HCT116 (cell line): ENCODE data around the gene SH3BP4. TPM values are rescaled to one million over a fixed set of nuclear protein-coding genes. Genes with fewer than 3 reads are reported as not detected.

Source experiments
- ATAC-seq: fragments of 200-7000 bp; cut with Tn5 transposase; 2 replicates; pipeline ENCODE4 v1.9.1; 2020; ENCODE audit warnings: mild to moderate bottlenecking, moderate library complexity
- BruUV-seq: library from RNA; stranded (reverse); fragments of 400-500 nt; replicated peaks from 2 replicates; lab custom pipeline; 2021; lab: Mats Ljungman, UMichigan
- CTCF ChIA-PET: fragments of 300-600 bp; sonication (Branson Sonifier 250); formaldehyde crosslinking; loops from one replicate; lab custom pipeline; 2021; ENCODE audit warnings: antibody characterized with exemption; lab: Charles Lee
- POLR2A ChIA-PET: fragments of 300-600, 350-600 bp; sonication (Branson Sonifier 250); formaldehyde crosslinking; loops from one replicate; lab custom pipeline; 2021; ENCODE audit warnings: antibody characterized with exemption; lab: Charles Lee
- RAD21 ChIA-PET, 2 experiments: fragments of 300-600 bp; sonication (Branson Sonifier 250); formaldehyde crosslinking; loops; one replicate each; lab custom pipeline; 2023; ENCODE audit warnings: low total read pairs in 2 of 2; ENCODE audit not compliant: uncharacterized antibody in 2 of 2, unreplicated experiment in 2 of 2, low non-redundant PET in 1 of 2; lab: Charles Lee
- DNase-seq: peaks from one replicate; pipeline ENCODE4 v3.0.0-alpha.2; 2010; ENCODE audit warnings: low read depth, low spot score
- H2AFZ ChIP-seq: fragments of 200-600 bp; shearing (Covaris generic), sonication (generic); 2 replicates; pipeline ENCODE4 v1.6.1; 2017; ENCODE audit warnings: low read depth, mixed run types, mixed read lengths, antibody characterized with exemption, low read length; ENCODE audit not compliant: poor library complexity, severe bottlenecking
- H3K27ac ChIP-seq: 2 replicates; pipeline ENCODE4 v1.5.1; 2012; ENCODE audit warnings: low read depth, low read length
- H3K27me3 ChIP-seq: fragments of 200-600 bp; sonication (generic); 2 replicates; pipeline ENCODE4 v1.6.1; 2016; ENCODE audit warnings: mixed run types, low read length, mixed read lengths; ENCODE audit not compliant: insufficient read depth
- H3K36me3 ChIP-seq, 2 experiments: fragments of 200-500 bp in 1 of 2; fragments of 200-600 bp in 1 of 2; sonication (Bioruptor generic) in 1 of 2; sonication (generic) in 1 of 2; 2 replicates each; pipeline versions ENCODE4 v1.5.1 to v1.6.1; 2014 to 2016; ENCODE audit warnings: low read length in 2 of 2, inconsistent platforms in 1 of 2, mixed read lengths in 1 of 2, mixed run types in 1 of 2; ENCODE audit not compliant: insufficient read depth in 2 of 2, control insufficient read depth in 1 of 2
- H3K4me1 ChIP-seq, 2 experiments: fragments of 200-600 bp in 1 of 2; sonication (generic) in 1 of 2; 2 replicates each; pipeline versions ENCODE4 v1.5.1 to v1.6.1; 2012 to 2017; ENCODE audit warnings: low read length in 2 of 2, inconsistent platforms in 1 of 2, mild to moderate bottlenecking in 1 of 2, mixed read lengths in 1 of 2, mixed run types in 1 of 2, moderate library complexity in 1 of 2; ENCODE audit not compliant: insufficient read depth in 2 of 2, control insufficient read depth in 1 of 2
- H3K4me2 ChIP-seq: fragments of 200-600 bp; sonication (generic); 2 replicates; pipeline ENCODE4 v1.6.1; 2017; ENCODE audit warnings: mixed run types, low read length, mixed read lengths
- H3K4me3 ChIP-seq, 2 experiments: fragments of 200-600 bp in 1 of 2; sonication (generic) in 1 of 2; replicated peaks in 1 of 2; 2 replicates each; pipeline ENCODE4 v1.5.1; 2011 to 2016; ENCODE audit warnings: low read length in 2 of 2, control low read depth in 1 of 2, low read depth in 1 of 2, mild to moderate bottlenecking in 1 of 2, mixed read lengths in 1 of 2, mixed run types in 1 of 2
- H3K79me2 ChIP-seq: fragments of 200-600 bp; sonication (generic); 2 replicates; pipeline ENCODE4 v1.6.1; 2017; ENCODE audit warnings: mild to moderate bottlenecking, mixed run types, low read length, moderate library complexity, mixed read lengths; ENCODE audit not compliant: insufficient read depth
- H3K9ac ChIP-seq: fragments of 200-600 bp; sonication (generic); 2 replicates; pipeline ENCODE4 v1.6.1; 2016; ENCODE audit warnings: low read length, mixed read lengths
- H3K9me2 ChIP-seq: fragments of 200-600 bp; sonication (generic), shearing (Covaris generic); 2 replicates; pipeline ENCODE4 v1.6.1; 2017; ENCODE audit warnings: mixed run types, mild to moderate bottlenecking, moderate library complexity; ENCODE audit not compliant: insufficient read depth
- H3K9me3 ChIP-seq, 2 experiments: fragments of 200-500 bp in 1 of 2; fragments of 200-600 bp in 1 of 2; sonication (Bioruptor generic) in 1 of 2; sonication (generic) in 1 of 2; 2 replicates each; pipeline ENCODE4 v1.6.1; 2014 to 2017; ENCODE audit warnings: low read length in 2 of 2, mixed read lengths in 2 of 2, inconsistent platforms in 1 of 2, low read depth in 1 of 2, mild to moderate bottlenecking in 1 of 2, mixed run types in 1 of 2, moderate library complexity in 1 of 2; ENCODE audit not compliant: control insufficient read depth in 1 of 2, insufficient read depth in 1 of 2
- H4K20me1 ChIP-seq: fragments of 200-600 bp; sonication (generic), shearing (Covaris generic); 2 replicates; pipeline ENCODE4 v1.6.1; 2017; ENCODE audit warnings: mixed run types, mild to moderate bottlenecking, moderate library complexity; ENCODE audit not compliant: insufficient read depth
- CBX3 ChIP-seq: IDR thresholded peaks from 2 replicates; pipeline ENCODE4 v1.6.1; 2012; ENCODE audit warnings: low read depth
- CEBPB ChIP-seq: IDR thresholded peaks from 2 replicates; pipeline ENCODE4 v1.6.1; 2012; ENCODE audit warnings: low read depth
- EGR1 ChIP-seq: IDR thresholded peaks from 2 replicates; pipeline ENCODE4 v1.6.1; 2012; ENCODE audit warnings: low read depth
- EZH2 ChIP-seq: fragments of 200-600 bp; sonication (generic); IDR thresholded peaks from 2 replicates; pipeline ENCODE4 v1.6.1; 2017; ENCODE audit warnings: antibody characterized with exemption, mixed run types
- EZH2phosphoT487 ChIP-seq: fragments of 200-600 bp; IDR thresholded peaks from 2 replicates; pipeline ENCODE4 v1.6.1; 2018; ENCODE audit warnings: antibody characterized with exemption, borderline replicate concordance
- FOSL1 ChIP-seq: IDR thresholded peaks from 2 replicates; pipeline ENCODE4 v1.6.1; 2012; ENCODE audit warnings: low read depth
- JUND ChIP-seq: IDR thresholded peaks from 2 replicates; pipeline ENCODE4 v1.6.1; 2012
- POLR2A ChIP-seq: IDR thresholded peaks from 2 replicates; pipeline ENCODE4 v1.7.0; 2011; ENCODE audit warnings: borderline replicate concordance; ENCODE audit not compliant: insufficient read depth, insufficient read length; ENCODE audit errors: extremely low read depth
- POLR2AphosphoS5 ChIP-seq: IDR thresholded peaks from 2 replicates; pipeline ENCODE4 v1.6.1; 2011; ENCODE audit warnings: mild to moderate bottlenecking, low read depth, low read length, moderate library complexity
- RAD21 ChIP-seq: IDR thresholded peaks from 2 replicates; pipeline ENCODE4 v1.6.1; 2012; ENCODE audit warnings: low read depth, mild to moderate bottlenecking
- SIN3A ChIP-seq: IDR thresholded peaks from 2 replicates; pipeline ENCODE4 v1.6.1; 2012; ENCODE audit warnings: low read depth
- SRF ChIP-seq: IDR thresholded peaks from 2 replicates; pipeline ENCODE4 v1.6.1; 2012; ENCODE audit warnings: low read depth
- TCF7L2 ChIP-seq: IDR thresholded peaks from 2 replicates; pipeline ENCODE4 v1.7.0; 2011; ENCODE audit warnings: borderline replicate concordance, inconsistent platforms; ENCODE audit not compliant: insufficient read depth, insufficient read length; ENCODE audit errors: extremely low read depth
- ZFX ChIP-seq: fragments of 450-650 bp; IDR thresholded peaks from 2 replicates; pipeline ENCODE4 v1.6.1; 2017
- intact Hi-C: fragments of 100-400 bp; cut with micrococcal nuclease; formaldehyde crosslinking; loops from 2 replicates; pipeline ENCODE4 v1.10.0; 2022
- total RNA-seq: library from RNA; stranded (reverse); gene quantifications from one replicate; pipeline ENCODE4 v1.2.1, GENCODE V29; 2021; ENCODE audit not compliant: unreplicated experiment
- TF ChIP-seq, protein P1 (sequence below): IDR thresholded peaks from 2 replicates; pipeline ENCODE4 v1.6.1; 2011; ENCODE audit warnings: mild to moderate bottlenecking, low read length, moderate library complexity; ENCODE audit not compliant: insufficient replicate concordance; ENCODE audit errors: extremely low read depth
- TF ChIP-seq, protein P2 (sequence below): IDR thresholded peaks from 2 replicates; pipeline ENCODE4 v1.6.1; 2012; ENCODE audit warnings: low read depth
- TF ChIP-seq, protein P3 (sequence below), 3 experiments: fragments of 200-600 bp in 1 of 3; sonication (generic) in 1 of 3; IDR thresholded peaks in 2 of 3; conservative IDR thresholded peaks in 1 of 3; 2 replicates each; pipeline ENCODE4 v1.5.1; 2012 to 2017; ENCODE audit warnings: low read depth in 2 of 3, low read length in 2 of 3, antibody characterized with exemption in 1 of 3, borderline replicate concordance in 1 of 3, control low read depth in 1 of 3, mild to moderate bottlenecking in 1 of 3, mixed read lengths in 1 of 3, mixed run types in 1 of 3, moderate library complexity in 1 of 3; ENCODE audit not compliant: insufficient read depth in 1 of 3
- TF ChIP-seq, protein P4 (sequence below): IDR thresholded peaks from 2 replicates; pipeline ENCODE4 v1.6.1; 2012

The SH3BP4 gene
- total RNA-seq, 1 experiment from 2014 or later: 32.9 TPM

DNA sequence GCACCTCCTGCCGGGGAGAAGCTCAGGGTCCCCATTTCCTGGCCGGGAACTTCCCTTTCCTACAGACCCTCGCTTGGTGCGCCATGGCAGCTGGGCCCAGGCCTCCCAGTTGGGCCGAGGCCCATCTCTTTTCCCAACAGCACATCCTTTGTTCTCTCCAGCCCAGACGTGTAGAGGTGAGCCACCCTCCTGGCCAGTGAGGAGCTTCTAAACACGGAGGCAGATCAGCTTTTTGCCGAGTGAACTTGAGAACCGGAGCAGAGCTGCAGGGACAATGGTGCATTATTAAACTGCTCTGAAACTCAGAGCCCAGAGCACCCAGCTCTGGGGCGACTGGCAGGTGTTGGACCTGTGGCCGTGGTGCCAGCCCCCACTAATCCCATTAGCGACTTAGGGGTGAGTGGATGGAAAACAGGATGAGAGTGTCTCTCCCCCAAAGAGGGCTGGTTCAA, 25.4 kb downstream of the SH3BP4 start:
- ChIA-PET RAD21 (no interaction called here), CTCF (no interaction called here), POLR2A (no interaction called here)
- H3K27me3 ChIP-seq: no peaks in the 10 kb centered on the region
- H4K20me1 ChIP-seq: no peaks in the 10 kb centered on the region
- no peak overlapping the region for H2AFZ ChIP-seq
- TF ChIP-seq JUND: no peak
- no peak for TF ChIP-seq CBX3
- no peak for TF ChIP-seq SRF
- TF ChIP-seq EGR1: no peak
- TF ChIP-seq POLR2A: no peak
- TF ChIP-seq, protein P1, sequence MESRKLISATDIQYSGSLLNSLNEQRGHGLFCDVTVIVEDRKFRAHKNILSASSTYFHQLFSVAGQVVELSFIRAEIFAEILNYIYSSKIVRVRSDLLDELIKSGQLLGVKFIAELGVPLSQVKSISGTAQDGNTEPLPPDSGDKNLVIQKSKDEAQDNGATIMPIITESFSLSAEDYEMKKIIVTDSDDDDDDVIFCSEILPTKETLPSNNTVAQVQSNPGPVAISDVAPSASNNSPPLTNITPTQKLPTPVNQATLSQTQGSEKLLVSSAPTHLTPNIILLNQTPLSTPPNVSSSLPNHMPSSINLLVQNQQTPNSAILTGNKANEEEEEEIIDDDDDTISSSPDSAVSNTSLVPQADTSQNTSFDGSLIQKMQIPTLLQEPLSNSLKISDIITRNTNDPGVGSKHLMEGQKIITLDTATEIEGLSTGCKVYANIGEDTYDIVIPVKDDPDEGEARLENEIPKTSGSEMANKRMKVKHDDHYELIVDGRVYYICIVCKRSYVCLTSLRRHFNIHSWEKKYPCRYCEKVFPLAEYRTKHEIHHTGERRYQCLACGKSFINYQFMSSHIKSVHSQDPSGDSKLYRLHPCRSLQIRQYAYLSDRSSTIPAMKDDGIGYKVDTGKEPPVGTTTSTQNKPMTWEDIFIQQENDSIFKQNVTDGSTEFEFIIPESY: no peak
- no peak for TF ChIP-seq CEBPB
- no peak for TF ChIP-seq TCF7L2
- TF ChIP-seq POLR2AphosphoS5: no peak
- no peak for TF ChIP-seq SIN3A
- TF ChIP-seq, protein P2, sequence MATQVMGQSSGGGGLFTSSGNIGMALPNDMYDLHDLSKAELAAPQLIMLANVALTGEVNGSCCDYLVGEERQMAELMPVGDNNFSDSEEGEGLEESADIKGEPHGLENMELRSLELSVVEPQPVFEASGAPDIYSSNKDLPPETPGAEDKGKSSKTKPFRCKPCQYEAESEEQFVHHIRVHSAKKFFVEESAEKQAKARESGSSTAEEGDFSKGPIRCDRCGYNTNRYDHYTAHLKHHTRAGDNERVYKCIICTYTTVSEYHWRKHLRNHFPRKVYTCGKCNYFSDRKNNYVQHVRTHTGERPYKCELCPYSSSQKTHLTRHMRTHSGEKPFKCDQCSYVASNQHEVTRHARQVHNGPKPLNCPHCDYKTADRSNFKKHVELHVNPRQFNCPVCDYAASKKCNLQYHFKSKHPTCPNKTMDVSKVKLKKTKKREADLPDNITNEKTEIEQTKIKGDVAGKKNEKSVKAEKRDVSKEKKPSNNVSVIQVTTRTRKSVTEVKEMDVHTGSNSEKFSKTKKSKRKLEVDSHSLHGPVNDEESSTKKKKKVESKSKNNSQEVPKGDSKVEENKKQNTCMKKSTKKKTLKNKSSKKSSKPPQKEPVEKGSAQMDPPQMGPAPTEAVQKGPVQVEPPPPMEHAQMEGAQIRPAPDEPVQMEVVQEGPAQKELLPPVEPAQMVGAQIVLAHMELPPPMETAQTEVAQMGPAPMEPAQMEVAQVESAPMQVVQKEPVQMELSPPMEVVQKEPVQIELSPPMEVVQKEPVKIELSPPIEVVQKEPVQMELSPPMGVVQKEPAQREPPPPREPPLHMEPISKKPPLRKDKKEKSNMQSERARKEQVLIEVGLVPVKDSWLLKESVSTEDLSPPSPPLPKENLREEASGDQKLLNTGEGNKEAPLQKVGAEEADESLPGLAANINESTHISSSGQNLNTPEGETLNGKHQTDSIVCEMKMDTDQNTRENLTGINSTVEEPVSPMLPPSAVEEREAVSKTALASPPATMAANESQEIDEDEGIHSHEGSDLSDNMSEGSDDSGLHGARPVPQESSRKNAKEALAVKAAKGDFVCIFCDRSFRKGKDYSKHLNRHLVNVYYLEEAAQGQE: no peak
- no peak for TF ChIP-seq EZH2phosphoT487
- TF ChIP-seq RAD21: no peak
- TF ChIP-seq ZFX: no peak
- TF ChIP-seq, protein P3, sequence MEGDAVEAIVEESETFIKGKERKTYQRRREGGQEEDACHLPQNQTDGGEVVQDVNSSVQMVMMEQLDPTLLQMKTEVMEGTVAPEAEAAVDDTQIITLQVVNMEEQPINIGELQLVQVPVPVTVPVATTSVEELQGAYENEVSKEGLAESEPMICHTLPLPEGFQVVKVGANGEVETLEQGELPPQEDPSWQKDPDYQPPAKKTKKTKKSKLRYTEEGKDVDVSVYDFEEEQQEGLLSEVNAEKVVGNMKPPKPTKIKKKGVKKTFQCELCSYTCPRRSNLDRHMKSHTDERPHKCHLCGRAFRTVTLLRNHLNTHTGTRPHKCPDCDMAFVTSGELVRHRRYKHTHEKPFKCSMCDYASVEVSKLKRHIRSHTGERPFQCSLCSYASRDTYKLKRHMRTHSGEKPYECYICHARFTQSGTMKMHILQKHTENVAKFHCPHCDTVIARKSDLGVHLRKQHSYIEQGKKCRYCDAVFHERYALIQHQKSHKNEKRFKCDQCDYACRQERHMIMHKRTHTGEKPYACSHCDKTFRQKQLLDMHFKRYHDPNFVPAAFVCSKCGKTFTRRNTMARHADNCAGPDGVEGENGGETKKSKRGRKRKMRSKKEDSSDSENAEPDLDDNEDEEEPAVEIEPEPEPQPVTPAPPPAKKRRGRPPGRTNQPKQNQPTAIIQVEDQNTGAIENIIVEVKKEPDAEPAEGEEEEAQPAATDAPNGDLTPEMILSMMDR (IDR thresholded peaks at IDR 0.05 in 2 of 3, conservative IDR thresholded peaks at IDR 0.05 in 1 of 3; ENCODE audit: borderline replicate concordance in 1 of 3, insufficient read depth in 1 of 3, low read depth in 2 of 3, low read length in 2 of 3): no peak
- TF ChIP-seq FOSL1: no peak
- TF ChIP-seq EZH2: no peak
- TF ChIP-seq, protein P4, sequence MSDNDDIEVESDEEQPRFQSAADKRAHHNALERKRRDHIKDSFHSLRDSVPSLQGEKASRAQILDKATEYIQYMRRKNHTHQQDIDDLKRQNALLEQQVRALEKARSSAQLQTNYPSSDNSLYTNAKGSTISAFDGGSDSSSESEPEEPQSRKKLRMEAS: no peak
- no peak for DNase-seq
- H3K4me2 ChIP-seq: no peak overlapping the region
- no peak overlapping the region for H3K27ac ChIP-seq
- intact Hi-C loops: no loop called here
- BruUV-seq: no TSS peak
- H3K79me2 ChIP-seq: peaks cover 78% of the 10 kb centered on the region
- no peak for ATAC-seq
- peaks cover 0 to 7% of the 10 kb centered on the region in 2 experiments; a peak in 1 of 4 replicates for H3K9me3 ChIP-seq
- no peaks in the 10 kb centered on the region for H3K9me2 ChIP-seq
- H3K4me1 ChIP-seq: peaks cover 57 to 78% of the 10 kb centered on the region in 2 experiments
- H3K9ac ChIP-seq: no peak overlapping the region
- H3K4me3 ChIP-seq: no peak overlapping the region
- peaks cover 0 to 3% of the 10 kb centered on the region in 2 experiments; a peak in 1 of 4 replicates for H3K36me3 ChIP-seq
